GM21367 (cell line): Measurements from ENCODE around the gene OPTN.
A peak's percentile ranks its signal among the peaks of the same experiment; 100 is the strongest.
"Not testable (repeated sequence)": the region's sequence is repeated elsewhere in the genome, so short reads cannot be mapped to it uniquely, and the experiment has no call there.

Source experiments
- ATAC-seq: cut with Tn5 transposase; IDR thresholded peaks from one replicate; pipeline ENCODE4 v1.9.1; 2021; ENCODE audit not compliant: unreplicated experiment

Gene OPTN

GRCh38 chr10:13118784-13119410 is 18.9 kb downstream of the OPTN start:
- no peak for ATAC-seq

- no peak for ATAC-seq
Observed at GRCh38 chr10:13120786-13121499, 21.0 kb downstream of the OPTN start.

GRCh38 chr10:13121500-13121854 is 21.5 kb downstream of the OPTN start:
- ATAC-seq = no peak

- ATAC-seq = no peak
Observed at GRCh38 chr10:13136651-13137050, 36.7 kb downstream of the OPTN start.

GRCh38 chr10:13139150-13139549 is 39.2 kb downstream of the OPTN start:
- no peak for ATAC-seq

GRCh38 chr10:13139676-13140075 is 39.7 kb downstream of the OPTN start:
- ATAC-seq = no peak

GRCh38 chr10:13140627-13141190 is 40.7 kb downstream of the OPTN start:
- ATAC-seq = no peak

- no peak for ATAC-seq
Observed at GRCh38 chr10:13143766-13144165, 43.8 kb downstream of the OPTN start.

- no peak for ATAC-seq
Observed at GRCh38 chr10:13144814-13145213, 44.9 kb downstream of the OPTN start.

GRCh38 chr10:13146379-13146778 is 46.4 kb downstream of the OPTN start:
- ATAC-seq = no peak

GRCh38 chr10:13147161-13147560 is 47.2 kb downstream of the OPTN start:
- ATAC-seq = no peak

- no peak for ATAC-seq
Observed at GRCh38 chr10:13152296-13152695, 52.3 kb downstream of the OPTN start.

- ATAC-seq = not testable (repeated sequence)
Observed at GRCh38 chr10:13155860-13156259, 55.9 kb downstream of the OPTN start.

- no peak for ATAC-seq
Observed at GRCh38 chr10:13158401-13158800, 58.4 kb downstream of the OPTN start.

GRCh38 chr10:13160934-13161856 is 61.2 kb downstream of the OPTN start, which contains the start of gene MCM10:
TSS of gene MCM10 (plus strand) at chr10:13161558. CDS start at chr10:13164203, 2,645 bp downstream.
- ATAC-seq = peak; percentile 99

- ATAC-seq = no peak
Observed at GRCh38 chr10:13161857-13162271, 61.9 kb downstream of the OPTN start.

GRCh38 chr10:13163859-13164258 is 63.9 kb downstream of the OPTN start:
- no peak for ATAC-seq

- no peak for ATAC-seq
Observed at GRCh38 chr10:13165177-13165576, 65.2 kb downstream of the OPTN start.

GRCh38 chr10:13167568-13167967 is 67.6 kb downstream of the OPTN start:
- ATAC-seq = no peak

GRCh38 chr10:13168781-13169180 is 68.8 kb downstream of the OPTN start:
- ATAC-seq = no peak

- no peak for ATAC-seq
Observed at GRCh38 chr10:13173616-13174015, 73.7 kb downstream of the OPTN start.
